Neural progenitor cell (in vitro differentiated cells): ENCODE data around the gene WDR76. TPM values are rescaled to one million over a fixed set of nuclear protein-coding genes. Genes with fewer than 3 reads are reported as not detected.
"Not testable (repeated sequence)": the region's sequence is repeated elsewhere in the genome, so short reads cannot be mapped to it uniquely, and the experiment has no call there.

Experiments
- DNase-seq: peaks from one replicate; pipeline ENCODE4 v3.0.0-alpha.2; 2016; ENCODE audit warnings: low spot score
- H2AFZ ChIP-seq: fragments of 200-600 bp; sonication (generic); replicated peaks from 2 replicates; pipeline ENCODE4 v1.6.1; 2016; ENCODE audit warnings: antibody characterized with exemption
- H3F3A ChIP-seq: fragments of 200-600 bp; sonication (generic); 2 replicates; pipeline ENCODE4 v1.6.1; 2016; ENCODE audit warnings: antibody characterized with exemption, low read depth
- H3K27ac ChIP-seq: fragments of 200-600 bp; sonication (generic); 2 replicates; pipeline ENCODE4 v1.5.1; 2016; ENCODE audit warnings: mild to moderate bottlenecking
- H3K27me3 ChIP-seq: fragments of 200-600 bp; sonication (generic); 2 replicates; pipeline ENCODE4 v1.6.1; 2016; ENCODE audit warnings: mild to moderate bottlenecking, moderate library complexity
- H3K36me3 ChIP-seq: fragments of 200-600 bp; sonication (generic); 2 replicates; pipeline ENCODE4 v1.5.1; 2016
- H3K4me1 ChIP-seq: fragments of 200-600 bp; sonication (generic); 2 replicates; pipeline ENCODE4 v1.6.1; 2016; ENCODE audit warnings: mixed run types
- H3K4me2 ChIP-seq: fragments of 200-600 bp; sonication (generic); 2 replicates; pipeline ENCODE4 v1.6.1; 2016
- H3K4me3 ChIP-seq: fragments of 200-600 bp; sonication (generic); 2 replicates; pipeline ENCODE4 v1.5.1; 2016
- H3K79me2 ChIP-seq: fragments of 200-600 bp; sonication (generic); 2 replicates; pipeline ENCODE4 v1.6.1; 2016; ENCODE audit warnings: low read depth
- H3K9ac ChIP-seq: fragments of 200-600 bp; sonication (generic); 2 replicates; pipeline ENCODE4 v1.6.1; 2016
- H3K9me3 ChIP-seq: fragments of 200-600 bp; sonication (generic); 2 replicates; pipeline ENCODE4 v1.5.1; 2016; ENCODE audit warnings: low read depth
- H4K20me1 ChIP-seq: fragments of 200-600 bp; sonication (generic); 2 replicates; pipeline ENCODE4 v1.6.1; 2016; ENCODE audit warnings: low read depth
- H3K27ac Mint-ChIP-seq: 3 replicates; pipeline ENCODE4 v1.8.0; 2021; ENCODE audit warnings: mixed read lengths
- H3K27me3 Mint-ChIP-seq: 2 replicates; pipeline ENCODE4 v1.8.0; 2022; ENCODE audit warnings: low read depth, mild to moderate bottlenecking, inconsistent platforms, moderate library complexity, mixed read lengths; ENCODE audit not compliant: insufficient read depth
- H3K36me3 Mint-ChIP-seq: 3 replicates; pipeline ENCODE4 v1.8.0; 2021; ENCODE audit warnings: mixed read lengths
- H3K4me1 Mint-ChIP-seq: 3 replicates; pipeline ENCODE4 v1.8.0; 2021; ENCODE audit warnings: mixed read lengths
- H3K4me3 Mint-ChIP-seq: 3 replicates; pipeline ENCODE4 v1.8.0; 2021; ENCODE audit warnings: mild to moderate bottlenecking, moderate library complexity, mixed read lengths
- H3K9me3 Mint-ChIP-seq: 3 replicates; pipeline ENCODE4 v1.8.0; 2020; ENCODE audit warnings: mixed read lengths
- CTCF ChIP-seq: fragments of 200-600 bp; sonication (generic); IDR thresholded peaks from 2 replicates; pipeline ENCODE4 v1.5.1; 2017; ENCODE audit warnings: antibody characterized with exemption, mild to moderate bottlenecking
- EZH2 ChIP-seq: fragments of 200-600 bp; sonication (generic); IDR thresholded peaks from 2 replicates; pipeline ENCODE4 v1.6.1; 2017; ENCODE audit warnings: antibody characterized with exemption, mild to moderate bottlenecking, moderate library complexity
- EZH2phosphoT487 ChIP-seq: fragments of 200-600 bp; sonication (generic); IDR thresholded peaks from 2 replicates; pipeline ENCODE4 v1.6.1; 2017; ENCODE audit warnings: antibody characterized with exemption
- total RNA-seq: library from RNA; depleted of rRNA; stranded (reverse); fragments of >200 nt; gene quantifications from 2 replicates; pipeline ENCODE4 v1.2.3, GENCODE V29; 2015; ENCODE audit warnings: low replicate concordance

WDR76 gene
- total RNA-seq, 1 donor from 2014 or later: 32.6 TPM

- no peaks in the 10 kb centered on the region for H3K9me3 ChIP-seq
- H3K27me3 ChIP-seq: no peaks in the 10 kb centered on the region
- TF ChIP-seq CTCF (no peak), EZH2phosphoT487 (no peak), EZH2 (no peak)
- H3K27ac ChIP-seq: no peak overlapping the region
- H3K9ac ChIP-seq: no peak overlapping the region
- H3F3A ChIP-seq: peaks cover 22% of the 10 kb centered on the region
- peaks cover 19% of the 10 kb centered on the region for H3K36me3 ChIP-seq
- H3K4me3 ChIP-seq: no peak overlapping the region
- no peak overlapping the region for H3K4me2 ChIP-seq
- Mint-ChIP-seq H3K4me1 (no peaks in the 10 kb centered on the region), H3K9me3 (no peaks in the 10 kb centered on the region), H3K27me3 (peaks cover 2% of the 10 kb centered on the region), H3K4me3 (no peak overlapping the region), H3K36me3 (peaks cover 32% of the 10 kb centered on the region), H3K27ac (no peak overlapping the region)
- no peak for DNase-seq
- H2AFZ ChIP-seq: no peak overlapping the region
- no peaks in the 10 kb centered on the region for H3K79me2 ChIP-seq
- no peaks in the 10 kb centered on the region for H4K20me1 ChIP-seq
- no peaks in the 10 kb centered on the region for H3K4me1 ChIP-seq
These were observed 18.3 kb upstream of the WDR76 start for GRCh38 chr15:43808435-43808950.

- Mint-ChIP-seq H3K36me3 (peaks cover 32% of the 10 kb centered on the region), H3K4me1 (no peaks in the 10 kb centered on the region), H3K4me3 (no peak overlapping the region), H3K27me3 (peaks cover 2% of the 10 kb centered on the region), H3K9me3 (no peaks in the 10 kb centered on the region), H3K27ac (no peak overlapping the region)
- H3K4me1 ChIP-seq: no peaks in the 10 kb centered on the region
- H3K36me3 ChIP-seq: peaks cover 19% of the 10 kb centered on the region
- no peaks in the 10 kb centered on the region for H3K9me3 ChIP-seq
- no peak overlapping the region for H3K9ac ChIP-seq
- H3K4me2 ChIP-seq: no peak overlapping the region
- H2AFZ ChIP-seq: no peak overlapping the region
- no peaks in the 10 kb centered on the region for H3K79me2 ChIP-seq
- TF ChIP-seq EZH2: no peak
- no peak for TF ChIP-seq CTCF
- no peak for TF ChIP-seq EZH2phosphoT487
- no peak for DNase-seq
- no peak overlapping the region for H3K4me3 ChIP-seq
- H4K20me1 ChIP-seq: no peaks in the 10 kb centered on the region
- no peak overlapping the region for H3K27ac ChIP-seq
- no peaks in the 10 kb centered on the region for H3K27me3 ChIP-seq
- peaks cover 20% of the 10 kb centered on the region for H3F3A ChIP-seq
These were observed 17.7 kb upstream of the WDR76 start for GRCh38 chr15:43808960-43809678.

- H3K4me3 ChIP-seq, H3K4me1 ChIP-seq, H3K4me3 Mint-ChIP-seq, H3F3A ChIP-seq, H2AFZ ChIP-seq, H3K4me1 Mint-ChIP-seq, H3K27me3 ChIP-seq, H3K9me3 ChIP-seq, DNase-seq, H3K9ac ChIP-seq, H3K27ac ChIP-seq, H3K36me3 ChIP-seq, H3K27ac Mint-ChIP-seq, H3K27me3 Mint-ChIP-seq, H3K4me2 ChIP-seq, H3K9me3 Mint-ChIP-seq: not testable (repeated sequence)
- H3K36me3 Mint-ChIP-seq: peaks cover 29% of the 10 kb centered on the region
- H4K20me1 ChIP-seq: peaks cover 13% of the 10 kb centered on the region
- H3K79me2 ChIP-seq: peaks cover 29% of the 10 kb centered on the region
These were observed 11.7 kb upstream of the WDR76 start for GRCh38 chr15:43815064-43815463.

GRCh38 chr15:43821505-43821904, 5.3 kb upstream of the WDR76 start:
- Histone ChIP-seq H3F3A (peaks cover 18% of the 10 kb centered on the region), H3K27me3 (no peaks in the 10 kb centered on the region), H3K4me3 (no peak overlapping the region), H3K9me3 (peaks cover 5% of the 10 kb centered on the region), H2AFZ (no peak overlapping the region), H3K9ac (no peak overlapping the region), H3K4me2 (no peak overlapping the region), H3K27ac (no peak overlapping the region), H3K36me3 (peaks cover 8% of the 10 kb centered on the region), H3K79me2 (peaks cover 73% of the 10 kb centered on the region), H3K4me1 (peaks cover 3% of the 10 kb centered on the region), H4K20me1 (peaks cover 16% of the 10 kb centered on the region)
- Mint-ChIP-seq H3K36me3 (peaks cover 10% of the 10 kb centered on the region), H3K27ac (no peak overlapping the region), H3K9me3 (peaks cover 5% of the 10 kb centered on the region), H3K4me1 (peaks cover 9% of the 10 kb centered on the region), H3K27me3 (peaks cover 2% of the 10 kb centered on the region), H3K4me3 (peak overlapping the region; percentile 21)
- no peak for TF ChIP-seq EZH2phosphoT487
- no peak for TF ChIP-seq CTCF
- TF ChIP-seq EZH2: no peak
- no peak for DNase-seq
